ENCODE data around the gene ABCA3. TPM values are rescaled to one million over a fixed set of nuclear protein-coding genes. Genes with fewer than 3 reads are reported as not detected.
"Not testable (repeated sequence)": the region's sequence is repeated elsewhere in the genome, so short reads cannot be mapped to it uniquely, and the experiment has no call there.

ABCA3 gene
- total RNA-seq, result 10 to 100 TPM in 1 of 2 experiments, 1 to 10 TPM in 1; 6.4 to 10.9 TPM

GRCh38 chr16:2340564-2341455 lies at the start of gene ABCA3:
TSS of gene ABCA3 (minus strand) at chr16:2340728. CDS start at chr16:2326466, 14,262 bp downstream.
- Mint-ChIP-seq H3K36me3 (peaks cover 2% of the 10 kb centered on the region), H3K4me3 (peak within 1 kb of the TSS; percentile 74), H3K9me3 (ENCODE audit: low read depth) (no peaks in the 10 kb centered on the region), H3K4me1 (peaks cover 23% of the 10 kb centered on the region), H3K27ac (peak within 1 kb of the TSS; percentile 54), H3K27me3 (peaks cover 31% of the 10 kb centered on the region)
- DNase-seq (peak; percentile 96), ATAC-seq (peak; percentile 89)
- CTCF ChIA-PET, result interaction anchor here (0.6 to 1.2 kb wide), 23 partner anchors 9 to 587 kb away, joined by 3 to 8 read pairs (median 3); partner anchors contain the start of genes CCNF, E4F1, NTHL1 and TSC2

DNA sequence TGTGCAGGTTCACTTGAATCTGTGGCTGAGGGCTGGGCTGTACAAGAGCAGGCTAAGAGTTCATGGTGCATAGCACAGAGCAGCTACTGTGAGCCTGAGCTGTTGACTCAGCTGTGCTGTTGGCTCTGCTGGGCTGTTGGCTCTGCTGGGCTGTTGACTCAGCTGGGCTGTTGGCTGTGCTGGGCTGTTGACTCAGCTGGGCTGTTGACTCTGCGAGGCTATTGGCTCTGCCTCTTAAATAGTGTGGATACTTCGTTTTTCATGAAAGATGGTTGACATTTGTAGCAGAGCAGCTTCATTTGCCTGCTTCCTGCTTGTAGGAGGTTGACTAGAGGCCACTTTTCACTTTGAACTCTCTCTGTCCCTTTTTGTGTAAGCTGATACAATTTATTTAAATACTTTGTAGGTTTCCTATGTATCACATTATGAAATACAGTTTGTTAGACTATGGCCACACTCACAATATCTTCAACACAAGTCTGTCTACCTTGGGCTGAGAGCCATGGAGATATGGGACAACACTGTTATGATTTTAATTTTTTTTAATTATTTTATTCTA lies 48.4 kb upstream of the ABCA3 start:
- H3K27ac Mint-ChIP-seq, result no peak overlapping the region
- H3K27me3 Mint-ChIP-seq, result peaks cover 3% of the 10 kb centered on the region
- peaks cover 3% of the 10 kb centered on the region for H3K9me3 Mint-ChIP-seq (ENCODE audit: low read depth)
- H3K36me3 Mint-ChIP-seq, result no peaks in the 10 kb centered on the region
- CTCF ChIA-PET, result no interaction called here
- no peaks in the 10 kb centered on the region for H3K4me1 Mint-ChIP-seq
- no peak overlapping the region for H3K4me3 Mint-ChIP-seq
- no peak for DNase-seq
- ATAC-seq, result no peak

DNA sequence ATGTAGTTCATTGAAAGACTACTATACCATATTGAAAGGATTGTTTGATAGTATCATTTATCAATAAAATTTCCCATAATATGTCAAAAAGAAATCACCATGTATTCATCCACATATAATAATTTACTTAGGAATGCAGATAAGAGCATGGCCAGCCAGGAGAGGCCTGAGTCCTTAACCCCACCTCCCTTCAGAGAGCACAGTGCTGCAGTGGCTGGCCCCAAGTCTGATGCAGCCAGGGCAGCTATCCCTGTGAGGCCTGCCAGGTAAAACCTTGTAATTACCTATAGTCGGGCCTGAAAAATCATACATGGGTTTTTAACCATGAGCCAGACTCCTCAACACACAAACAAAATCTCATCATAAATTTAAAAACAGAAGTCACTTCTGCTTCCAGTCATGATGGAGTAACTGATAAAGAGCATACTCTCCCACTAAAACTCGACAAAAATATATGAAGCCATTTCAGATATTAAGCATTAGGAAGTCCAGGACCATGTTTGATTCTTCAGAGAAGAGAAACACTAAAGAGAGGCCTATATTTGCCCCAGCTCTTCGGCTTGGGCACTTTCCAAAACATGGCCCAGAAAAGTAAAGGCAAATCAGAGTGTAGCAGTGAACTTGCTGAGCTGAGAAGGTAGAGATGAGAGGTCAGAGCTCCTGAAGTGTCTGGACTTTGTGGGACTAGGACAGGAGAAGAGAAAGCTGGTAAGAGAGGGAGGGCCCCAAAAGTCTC lies 47.8 kb upstream of the ABCA3 start:
- H3K9me3 Mint-ChIP-seq (ENCODE audit: low read depth), result peaks cover 3% of the 10 kb centered on the region
- H3K27ac Mint-ChIP-seq, result no peak overlapping the region
- ATAC-seq, result no peak
- DNase-seq, result no peak
- no peak overlapping the region for H3K4me3 Mint-ChIP-seq
- peaks cover 3% of the 10 kb centered on the region for H3K27me3 Mint-ChIP-seq
- no peaks in the 10 kb centered on the region for H3K36me3 Mint-ChIP-seq
- H3K4me1 Mint-ChIP-seq, result no peaks in the 10 kb centered on the region
- CTCF ChIA-PET, result no interaction called here

DNA sequence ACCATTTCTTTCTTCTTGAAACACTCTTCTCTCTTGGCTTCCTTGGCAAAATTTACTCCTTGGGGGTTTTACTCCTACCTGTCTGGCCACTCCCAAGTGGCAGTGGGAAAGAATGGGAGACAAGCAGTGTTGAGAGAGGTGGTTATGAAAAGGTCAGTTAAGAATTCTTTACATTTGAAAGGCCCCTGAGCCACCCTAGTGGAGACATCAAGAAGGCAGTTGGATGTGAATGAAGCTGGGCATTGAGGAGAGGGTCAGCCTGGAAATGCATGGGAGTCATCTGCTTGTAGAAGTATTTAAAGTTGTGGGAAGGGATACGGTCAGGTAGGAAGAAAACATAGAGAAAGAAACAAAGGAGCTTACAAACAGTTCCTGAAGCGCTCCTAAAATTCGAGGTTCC lies 46.5 kb upstream of the ABCA3 start:
- no peak for DNase-seq
- CTCF ChIA-PET, result no interaction called here

DNA sequence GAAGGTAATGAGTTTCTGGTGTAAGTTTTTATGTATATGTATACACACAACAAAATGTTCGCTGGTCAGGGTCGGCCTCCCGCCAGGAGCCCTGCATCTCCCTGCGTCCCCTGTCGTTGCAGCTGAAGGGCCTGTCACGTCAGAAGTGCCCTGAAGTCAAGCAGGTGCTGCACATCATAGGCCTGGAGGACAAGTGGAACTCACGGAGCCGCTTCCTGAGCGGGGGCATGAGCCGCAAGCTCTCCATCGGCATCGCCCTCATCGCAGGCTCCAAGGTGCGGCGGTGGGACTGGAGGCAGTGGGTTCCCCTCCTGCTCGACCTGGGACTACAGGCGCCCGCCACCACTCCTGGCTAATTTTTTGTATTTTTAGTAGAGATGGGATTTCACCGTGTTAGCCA lies 45.5 kb upstream of the ABCA3 start:
- DNase-seq; H3K4me3 Mint-ChIP-seq; ATAC-seq; H3K36me3 Mint-ChIP-seq; H3K4me1 Mint-ChIP-seq; H3K9me3 Mint-ChIP-seq (ENCODE audit: low read depth); H3K27ac Mint-ChIP-seq; CTCF ChIA-PET; H3K27me3 Mint-ChIP-seq: not testable (repeated sequence)

More for the DNA sequence above, 46.5 kb upstream of the ABCA3 start:
- Mint-ChIP-seq H3K4me3 (no peak overlapping the region), H3K27ac (no peak overlapping the region), H3K4me1 (no peaks in the 10 kb centered on the region), H3K36me3 (no peaks in the 10 kb centered on the region), H3K27me3 (peaks cover 7% of the 10 kb centered on the region), H3K9me3 (ENCODE audit: low read depth) (peaks cover 3% of the 10 kb centered on the region)
- no peak for ATAC-seq

DNA sequence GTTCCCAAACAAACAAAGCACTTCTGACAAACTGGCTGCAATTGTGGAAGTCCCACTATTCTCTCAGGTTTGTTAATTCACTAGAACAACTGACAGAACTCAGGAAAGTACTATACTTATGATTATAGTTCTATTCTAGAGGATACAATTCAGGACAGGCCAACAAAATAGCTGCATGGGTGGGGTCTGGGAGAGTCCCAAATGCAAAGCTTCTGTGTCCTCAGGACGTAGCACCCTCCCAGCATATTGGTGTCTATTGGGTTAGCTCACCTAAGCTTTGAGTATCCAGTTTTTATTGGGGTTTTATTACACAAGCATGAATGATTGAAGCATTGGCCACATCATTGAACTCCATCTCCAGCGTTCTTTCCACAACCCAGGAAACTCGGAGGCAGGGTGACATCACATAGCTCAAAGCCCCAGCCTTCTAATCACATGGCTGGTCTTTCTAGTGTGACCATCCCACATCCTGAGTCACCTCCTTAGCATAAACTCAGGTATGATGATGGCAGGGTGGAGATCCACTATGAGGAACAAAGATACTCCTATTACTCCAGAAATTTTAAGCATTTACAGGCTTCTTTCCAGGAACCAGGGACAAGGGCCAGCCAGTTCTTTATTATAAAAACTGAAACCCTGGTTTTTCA lies 44.8 kb upstream of the ABCA3 start:
- Mint-ChIP-seq H3K4me3 (no peak overlapping the region), H3K36me3 (no peaks in the 10 kb centered on the region), H3K27ac (no peak overlapping the region), H3K4me1 (no peaks in the 10 kb centered on the region), H3K9me3 (ENCODE audit: low read depth) (peaks cover 3% of the 10 kb centered on the region), H3K27me3 (peaks cover 11% of the 10 kb centered on the region)
- CTCF ChIA-PET, result no interaction called here
- no peak for ATAC-seq
- no peak for DNase-seq

GRCh38 chr16:2384426-2384825 lies 43.9 kb upstream of the ABCA3 start:
- H3K4me1 Mint-ChIP-seq, result no peaks in the 10 kb centered on the region
- H3K27me3 Mint-ChIP-seq, result peaks cover 12% of the 10 kb centered on the region
- DNase-seq (no peak), ATAC-seq (no peak)
- CTCF ChIA-PET, result interaction anchor here (0.8 kb wide), 1 partner anchor 68 kb away, joined by 3 read pairs; no protein-coding TSS in a partner anchor
- H3K9me3 Mint-ChIP-seq (ENCODE audit: low read depth), result peaks cover 3% of the 10 kb centered on the region
- H3K4me3 Mint-ChIP-seq, result no peak overlapping the region
- no peaks in the 10 kb centered on the region for H3K36me3 Mint-ChIP-seq
- H3K27ac Mint-ChIP-seq, result no peak overlapping the region

DNA sequence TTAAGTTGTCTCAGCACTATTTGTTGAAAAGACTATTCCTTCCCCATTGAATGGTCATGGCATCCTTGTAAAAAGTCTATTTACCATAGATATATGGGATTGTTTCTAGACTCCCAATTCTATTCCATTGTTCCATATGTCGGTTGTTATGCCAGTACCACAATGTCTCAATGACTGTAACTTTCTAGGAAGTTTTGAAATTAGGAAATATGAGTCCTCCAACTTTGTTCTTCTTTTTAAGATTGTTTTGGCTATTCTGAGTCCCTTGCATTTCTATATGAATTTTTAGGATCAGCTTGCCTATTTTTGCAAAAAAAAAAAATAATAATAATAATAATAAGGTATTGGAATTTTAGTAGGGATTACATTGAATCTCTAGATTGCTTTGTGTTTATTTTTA lies 43.0 kb upstream of the ABCA3 start:
- H3K4me3 Mint-ChIP-seq, result no peak overlapping the region
- H3K36me3 Mint-ChIP-seq, result no peaks in the 10 kb centered on the region
- no peak for DNase-seq
- H3K27ac Mint-ChIP-seq, result no peak overlapping the region
- CTCF ChIA-PET, result no interaction called here
- ATAC-seq, result no peak
- H3K9me3 Mint-ChIP-seq (ENCODE audit: low read depth), result peaks cover 2% of the 10 kb centered on the region
- H3K27me3 Mint-ChIP-seq, result peaks cover 14% of the 10 kb centered on the region
- H3K4me1 Mint-ChIP-seq, result no peaks in the 10 kb centered on the region

- DNase-seq, result no peak
- no peak for ATAC-seq
- CTCF ChIA-PET, result no interaction called here
- Mint-ChIP-seq H3K4me1 (no peaks in the 10 kb centered on the region), H3K36me3 (no peaks in the 10 kb centered on the region), H3K9me3 (ENCODE audit: low read depth) (no peaks in the 10 kb centered on the region), H3K27me3 (peaks cover 23% of the 10 kb centered on the region), H3K4me3 (no peak overlapping the region), H3K27ac (no peak overlapping the region)
Observed at GRCh38 chr16:2374644-2375043, 34.1 kb upstream of the ABCA3 start.

- Mint-ChIP-seq H3K9me3 (ENCODE audit: low read depth) (no peaks in the 10 kb centered on the region), H3K27me3 (peaks cover 31% of the 10 kb centered on the region)
- CTCF ChIA-PET, result interaction anchor here (0.6 kb wide), 1 partner anchor 57 kb away, joined by 3 read pairs; no protein-coding TSS in a partner anchor
Observed at GRCh38 chr16:2373176-2373575, 32.6 kb upstream of the ABCA3 start.

GRCh38 chr16:2372684-2373083 lies 32.2 kb upstream of the ABCA3 start:
- no peak overlapping the region for H3K4me3 Mint-ChIP-seq
- DNase-seq (no peak), ATAC-seq (no peak)
- no peak overlapping the region for H3K27ac Mint-ChIP-seq
- H3K4me1 Mint-ChIP-seq, result no peaks in the 10 kb centered on the region
- CTCF ChIA-PET, result no interaction called here
- no peaks in the 10 kb centered on the region for H3K36me3 Mint-ChIP-seq
- H3K9me3 Mint-ChIP-seq (ENCODE audit: low read depth), result no peaks in the 10 kb centered on the region
- H3K27me3 Mint-ChIP-seq, result peaks cover 34% of the 10 kb centered on the region

More at GRCh38 chr16:2373176-2373575, 32.6 kb upstream of the ABCA3 start:
- H3K4me3 Mint-ChIP-seq, result no peak overlapping the region
- ATAC-seq, result no peak
- H3K36me3 Mint-ChIP-seq, result no peaks in the 10 kb centered on the region
- H3K4me1 Mint-ChIP-seq, result no peaks in the 10 kb centered on the region
- no peak overlapping the region for H3K27ac Mint-ChIP-seq
- DNase-seq, result no peak

DNA sequence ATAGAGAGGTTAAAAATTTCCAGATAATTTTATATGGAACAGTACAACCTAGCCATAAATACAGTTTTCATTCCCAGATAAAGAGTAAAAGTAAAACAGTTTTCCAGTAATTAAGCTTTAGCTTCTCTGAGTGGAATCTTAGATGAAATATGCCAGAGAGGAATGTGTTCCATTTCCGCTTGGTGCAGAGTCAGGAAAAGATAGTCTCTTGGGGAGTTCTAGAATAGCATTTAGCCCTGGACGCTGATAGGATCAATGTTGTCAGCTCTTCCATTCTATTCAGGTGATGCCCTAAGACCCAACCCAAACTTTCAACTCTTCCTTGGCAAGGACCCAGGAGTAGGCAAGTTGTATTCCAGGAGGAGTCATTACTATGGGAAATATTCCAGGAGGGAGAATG lies 30.9 kb upstream of the ABCA3 start:
- CTCF ChIA-PET, result no interaction called here
- no peak overlapping the region for H3K4me3 Mint-ChIP-seq
- peaks cover 39% of the 10 kb centered on the region for H3K27me3 Mint-ChIP-seq
- H3K36me3 Mint-ChIP-seq, result no peaks in the 10 kb centered on the region
- DNase-seq, result no peak
- ATAC-seq, result no peak
- H3K9me3 Mint-ChIP-seq (ENCODE audit: low read depth), result no peaks in the 10 kb centered on the region
- no peaks in the 10 kb centered on the region for H3K4me1 Mint-ChIP-seq
- H3K27ac Mint-ChIP-seq, result no peak overlapping the region

DNA sequence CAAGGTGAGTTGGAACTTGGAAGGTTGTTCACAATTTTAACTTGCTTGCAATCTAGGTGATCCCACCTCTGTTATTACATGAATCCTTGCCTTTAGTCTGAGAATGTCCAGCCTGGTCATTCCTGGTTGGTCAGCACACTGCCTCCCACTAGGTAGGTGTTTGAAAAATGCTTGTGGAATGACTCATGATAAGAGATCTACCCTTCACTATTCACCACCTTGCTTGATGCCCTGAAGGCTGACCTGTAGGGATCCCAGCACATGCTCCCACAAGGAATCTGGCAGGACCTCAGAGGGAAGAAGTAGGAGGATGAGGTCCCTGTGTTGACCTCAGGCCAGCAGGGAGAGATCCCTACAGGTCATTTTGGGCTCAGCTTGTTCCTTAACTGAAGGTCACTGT lies 30.2 kb upstream of the ABCA3 start:
- ATAC-seq (no peak), DNase-seq (no peak)
- Mint-ChIP-seq H3K4me1 (no peaks in the 10 kb centered on the region), H3K4me3 (no peak overlapping the region), H3K36me3 (no peaks in the 10 kb centered on the region), H3K27ac (no peak overlapping the region), H3K27me3 (peaks cover 46% of the 10 kb centered on the region), H3K9me3 (ENCODE audit: low read depth) (no peaks in the 10 kb centered on the region)
- CTCF ChIA-PET, result no interaction called here
